Ascending aorta (tissue), 2 donors: ENCODE results near the gene MKNK1. TPM values are rescaled to one million over a fixed set of nuclear protein-coding genes. Genes with fewer than 3 reads are reported as not detected.
A peak's percentile ranks its signal among the peaks of the same experiment; 100 is the strongest.

ENCODE experiments used
- DNase-seq, 2 donors: peaks; one replicate each; pipeline ENCODE4 v3.0.0-alpha.2; 2019; ENCODE audit warnings: low spot score in 2 of 2
- H3K27ac ChIP-seq, 2 donors: fragments of 200-600 bp; sonication (generic); one replicate each; pipeline ENCODE4 v1.5.1; 2016 to 2017; ENCODE audit warnings: mild to moderate bottlenecking in 1 of 2
- H3K27me3 ChIP-seq: fragments of 200-600 bp; sonication (generic); one replicate; pipeline ENCODE4 v1.5.1; 2017
- H3K36me3 ChIP-seq, 2 donors: fragments of 200-600 bp; sonication (generic); one replicate each; pipeline ENCODE4 v1.5.1; 2016
- H3K4me1 ChIP-seq, 2 donors: fragments of 200-600 bp; sonication (generic); one replicate each; pipeline ENCODE4 v1.5.1; 2016 to 2017; ENCODE audit warnings: mild to moderate bottlenecking in 1 of 2
- H3K4me3 ChIP-seq, 2 donors: fragments of 200-600 bp; sonication (generic); one replicate each; pipeline ENCODE4 v1.5.1; 2016 to 2017; ENCODE audit warnings: mild to moderate bottlenecking in 1 of 2
- H3K9me3 ChIP-seq, 2 donors: fragments of 200-600 bp; sonication (generic); one replicate each; pipeline ENCODE4 v1.5.1; 2016
- intact Hi-C: fragments of 100-400 bp; cut with DNase I; formaldehyde crosslinking; loops from one replicate; pipeline ENCODE4 v1.15.1; 2023
- total RNA-seq: library from RNA; depleted of rRNA; stranded (reverse); fragments of >200 nt; gene quantifications from one replicate; pipeline ENCODE4 v1.1.0, GENCODE V29; 2016
- TF ChIP-seq, protein P1 (sequence below), 3 experiments: fragments of 200-600 bp in 2 of 3; fragments of 450-650 bp in 1 of 3; sonication (generic) in 2 of 3; IDR thresholded peaks; one replicate each; pipeline ENCODE4 v1.5.1; 2016 to 2019; ENCODE audit warnings: antibody characterized with exemption in 3 of 3, mild to moderate bottlenecking in 1 of 3, moderate library complexity in 1 of 3

Gene MKNK1
- total RNA-seq, 1 donor from 2014 or later: 47.8 TPM

DNA sequence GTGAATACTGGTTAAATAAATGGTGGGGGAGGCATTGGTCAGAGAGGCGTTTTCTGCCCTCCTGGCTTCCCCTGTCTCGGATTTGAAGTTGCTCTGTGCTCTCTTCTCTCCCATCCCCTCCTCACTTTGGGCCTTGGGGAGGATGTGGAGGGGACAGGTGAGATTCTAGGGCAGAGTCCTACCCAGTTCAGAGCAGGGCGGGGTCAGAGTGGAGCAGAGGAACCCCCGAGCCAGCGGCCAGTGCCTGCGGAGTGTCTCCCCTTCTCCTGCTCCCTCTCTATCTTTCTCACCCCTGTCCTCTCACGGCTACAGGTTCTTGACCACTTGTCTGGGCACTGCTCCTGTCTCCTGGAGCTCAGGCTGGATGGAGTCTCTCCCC, 60.7 kb downstream of the MKNK1 start:
- Histone ChIP-seq H3K27ac (no peak overlapping the region), H3K4me3 (no peak overlapping the region), H3K36me3 (no peaks in the 10 kb centered on the region), H3K27me3 (peaks cover 6% of the 10 kb centered on the region), H3K9me3 (no peaks in the 10 kb centered on the region), H3K4me1 (peaks cover 0 to 5% of the 10 kb centered on the region in 2 donors)
- intact Hi-C loops: no loop called here
- TF ChIP-seq, protein P1, sequence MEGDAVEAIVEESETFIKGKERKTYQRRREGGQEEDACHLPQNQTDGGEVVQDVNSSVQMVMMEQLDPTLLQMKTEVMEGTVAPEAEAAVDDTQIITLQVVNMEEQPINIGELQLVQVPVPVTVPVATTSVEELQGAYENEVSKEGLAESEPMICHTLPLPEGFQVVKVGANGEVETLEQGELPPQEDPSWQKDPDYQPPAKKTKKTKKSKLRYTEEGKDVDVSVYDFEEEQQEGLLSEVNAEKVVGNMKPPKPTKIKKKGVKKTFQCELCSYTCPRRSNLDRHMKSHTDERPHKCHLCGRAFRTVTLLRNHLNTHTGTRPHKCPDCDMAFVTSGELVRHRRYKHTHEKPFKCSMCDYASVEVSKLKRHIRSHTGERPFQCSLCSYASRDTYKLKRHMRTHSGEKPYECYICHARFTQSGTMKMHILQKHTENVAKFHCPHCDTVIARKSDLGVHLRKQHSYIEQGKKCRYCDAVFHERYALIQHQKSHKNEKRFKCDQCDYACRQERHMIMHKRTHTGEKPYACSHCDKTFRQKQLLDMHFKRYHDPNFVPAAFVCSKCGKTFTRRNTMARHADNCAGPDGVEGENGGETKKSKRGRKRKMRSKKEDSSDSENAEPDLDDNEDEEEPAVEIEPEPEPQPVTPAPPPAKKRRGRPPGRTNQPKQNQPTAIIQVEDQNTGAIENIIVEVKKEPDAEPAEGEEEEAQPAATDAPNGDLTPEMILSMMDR (IDR thresholded peaks at IDR 0.05): no peak
- DNase-seq: no peak

DNA sequence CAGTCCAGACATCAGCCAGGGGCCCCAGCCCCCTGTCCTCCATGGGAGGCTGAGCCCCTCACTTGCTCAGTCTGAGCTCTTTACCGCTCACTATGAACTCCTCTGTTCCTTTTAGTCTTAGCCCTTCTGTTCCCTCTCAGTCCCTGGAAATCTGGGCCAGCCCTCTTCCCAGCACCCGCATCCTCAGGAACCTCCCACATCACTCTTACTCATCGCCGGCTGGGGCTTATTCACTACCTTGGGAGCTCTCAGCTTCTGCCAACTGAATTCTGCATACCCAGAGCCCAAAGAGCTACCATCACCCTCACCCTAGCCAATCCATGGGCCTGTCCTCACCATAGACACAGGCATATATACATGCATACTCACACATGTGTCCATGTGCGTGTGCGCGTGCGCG, 64.1 kb downstream of the MKNK1 start:
- Histone ChIP-seq H3K27me3 (peaks cover 6% of the 10 kb centered on the region), H3K4me3 (no peak overlapping the region), H3K36me3 (no peaks in the 10 kb centered on the region), H3K9me3 (no peaks in the 10 kb centered on the region), H3K27ac (no peak overlapping the region), H3K4me1 (peaks cover 0 to 5% of the 10 kb centered on the region in 2 donors)
- no peak for DNase-seq
- intact Hi-C loops: no loop called here
- TF ChIP-seq, protein P1 (IDR thresholded peaks at IDR 0.05): no peak

DNA sequence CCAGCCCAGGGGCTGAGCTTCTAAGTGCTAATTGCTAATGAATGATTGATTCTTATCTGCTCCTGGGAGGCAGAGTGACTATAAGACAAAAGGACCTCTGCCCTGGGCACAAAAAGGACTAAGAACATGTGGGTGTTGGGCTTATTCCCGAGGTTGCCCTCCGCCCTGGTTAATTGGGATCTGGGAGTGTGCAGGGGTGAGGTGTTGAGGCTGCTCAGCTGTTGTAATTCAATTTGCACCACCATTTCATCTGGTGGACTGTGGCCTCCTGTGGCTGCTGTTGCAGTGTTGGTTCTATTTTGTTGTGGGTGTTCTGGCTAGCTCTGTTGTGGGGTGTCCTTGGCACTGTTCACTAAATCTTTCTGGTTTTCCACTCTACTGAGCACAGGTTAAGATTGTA, 65.9 kb downstream of the MKNK1 start:
- TF ChIP-seq, protein P1 (IDR thresholded peaks at IDR 0.05): no peak
- H3K4me3 ChIP-seq: no peak overlapping the region
- H3K27ac ChIP-seq: no peak overlapping the region
- H3K27me3 ChIP-seq: no peaks in the 10 kb centered on the region
- H3K4me1 ChIP-seq: no peaks in the 10 kb centered on the region
- no peak for DNase-seq
- no peaks in the 10 kb centered on the region for H3K36me3 ChIP-seq
- no peaks in the 10 kb centered on the region for H3K9me3 ChIP-seq
- intact Hi-C loops: no loop called here

- peaks cover 0 to 1% of the 10 kb centered on the region in 2 donors for H3K4me1 ChIP-seq
- intact Hi-C loops: no loop called here
Observed at GRCh38 chr1:46537651-46538050, 66.4 kb downstream of the MKNK1 start.

GRCh38 chr1:46536527-46536926, 67.5 kb downstream of the MKNK1 start:
- DNase-seq: no peak
- H3K4me3 ChIP-seq: no peak overlapping the region
- no peaks in the 10 kb centered on the region for H3K36me3 ChIP-seq
- no peaks in the 10 kb centered on the region for H3K9me3 ChIP-seq
- intact Hi-C loops: no loop called here
- H3K4me1 ChIP-seq: peaks cover 0 to 4% of the 10 kb centered on the region in 2 donors
- no peak overlapping the region for H3K27ac ChIP-seq
- no peaks in the 10 kb centered on the region for H3K27me3 ChIP-seq
- TF ChIP-seq, protein P1 (IDR thresholded peaks at IDR 0.05): no peak

More at GRCh38 chr1:46537651-46538050, 66.4 kb downstream of the MKNK1 start:
- Histone ChIP-seq H3K4me3 (no peak overlapping the region), H3K9me3 (no peaks in the 10 kb centered on the region), H3K27me3 (no peaks in the 10 kb centered on the region), H3K36me3 (no peaks in the 10 kb centered on the region), H3K27ac (no peak overlapping the region)
- DNase-seq: no peak
- TF ChIP-seq, protein P1 (IDR thresholded peaks at IDR 0.05): no peak

- intact Hi-C loops: no loop called here
- TF ChIP-seq, protein P1 (IDR thresholded peaks at IDR 0.05): peak in 1 of 3 experiments; percentile 23
- no peaks in the 10 kb centered on the region for H3K36me3 ChIP-seq
Observed at GRCh38 chr1:46535063-46535462, 69.0 kb downstream of the MKNK1 start.

More at GRCh38 chr1:46535063-46535462, 69.0 kb downstream of the MKNK1 start:
- Histone ChIP-seq H3K4me1 (peaks cover 0 to 4% of the 10 kb centered on the region in 2 donors), H3K27me3 (no peaks in the 10 kb centered on the region), H3K9me3 (no peaks in the 10 kb centered on the region), H3K27ac (no peak overlapping the region), H3K4me3 (no peak overlapping the region)
- no peak for DNase-seq
